A673 (cell line): ENCODE measurements around the gene ADAM10.

Source experiments
- CTCF ChIP-seq: fragments of 300-800, 200-600 bp; sonication (generic); conservative IDR thresholded peaks from 2 replicates; pipeline ENCODE4 v1.5.1; 2017; ENCODE audit warnings: low read depth, mild to moderate bottlenecking, antibody characterized with exemption, low read length, moderate library complexity, mixed read lengths
- EZH2 ChIP-seq: fragments of 200-600 bp; sonication (generic); IDR thresholded peaks from 2 replicates; pipeline ENCODE4 v1.6.1; 2017; ENCODE audit warnings: borderline replicate concordance, low read depth, mild to moderate bottlenecking, mixed read lengths, antibody characterized with exemption, low read length; ENCODE audit not compliant: poor library complexity, severe bottlenecking

- TF ChIP-seq CTCF (no peak), EZH2 (no peak)
Observed at GRCh38 chr15:58699769-58700168, 49.7 kb downstream of the ADAM10 start.
